H1 (cell line): ENCODE measurements around the gene YIPF6.

Experiments
- RAD21 ChIP-seq, 2 experiments: IDR thresholded peaks in 1 of 2; conservative IDR thresholded peaks in 1 of 2; 2 replicates each; pipeline ENCODE4 v1.6.1; 2011; ENCODE audit warnings: low read depth in 2 of 2, low read length in 2 of 2, improper control_type of control experiment in 1 of 2, inconsistent platforms in 1 of 2, mild to moderate bottlenecking in 1 of 2, moderate library complexity in 1 of 2
- TAF1 ChIP-seq: IDR thresholded peaks from 2 replicates; pipeline ENCODE4 v1.6.1; 2011; ENCODE audit warnings: mild to moderate bottlenecking, low read depth, low read length
- TBP ChIP-seq: IDR thresholded peaks from 2 replicates; pipeline ENCODE4 v1.6.1; 2011; ENCODE audit warnings: low read depth, low read length, improper control_type of control experiment
- YY1 ChIP-seq: IDR thresholded peaks from 2 replicates; pipeline ENCODE4 v1.6.1; 2011; ENCODE audit warnings: low read depth, mild to moderate bottlenecking, low read length
- TF ChIP-seq, protein P1 (sequence below), 3 experiments: IDR thresholded peaks; 1 replicate in 2 of 3; 2 replicates in 1 of 3; pipeline versions ENCODE4 v1.5.1 to v1.6.1; 2011; ENCODE audit warnings: low read length in 3 of 3, mild to moderate bottlenecking in 3 of 3, inconsistent platforms in 2 of 3, low read depth in 1 of 3, moderate library complexity in 1 of 3; ENCODE audit not compliant: insufficient read depth in 1 of 3; ENCODE audit errors: control extremely low read depth in 1 of 3

DNA sequence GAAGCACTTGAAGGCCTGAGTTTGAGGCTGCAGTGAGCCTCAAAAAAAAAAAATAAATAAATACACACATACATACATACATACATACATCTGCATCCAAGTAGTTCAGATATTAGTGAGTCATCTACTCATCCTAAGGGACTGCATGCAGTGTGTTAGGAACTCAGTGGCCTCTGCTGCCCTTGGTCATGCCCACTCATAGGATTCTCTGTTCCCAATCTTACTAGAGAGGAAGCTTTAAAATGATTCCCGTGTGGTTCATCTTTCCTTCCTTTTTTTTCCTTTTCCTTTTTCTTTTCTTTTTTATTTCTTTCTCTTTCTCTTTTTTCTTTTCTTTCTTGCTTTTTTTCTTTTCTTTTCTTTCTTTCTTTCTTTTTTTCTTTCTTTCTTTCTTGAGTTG, 10.9 kb upstream of the YIPF6 start:
- TF ChIP-seq TAF1 (no peak), YY1 (no peak), RAD21 (IDR thresholded peaks at IDR 0.05 in 1 of 2, conservative IDR thresholded peaks at IDR 0.05 in 1 of 2; ENCODE audit: low read depth in 2 of 2, low read length in 2 of 2) (no peak), TBP (no peak)
- TF ChIP-seq, protein P1, sequence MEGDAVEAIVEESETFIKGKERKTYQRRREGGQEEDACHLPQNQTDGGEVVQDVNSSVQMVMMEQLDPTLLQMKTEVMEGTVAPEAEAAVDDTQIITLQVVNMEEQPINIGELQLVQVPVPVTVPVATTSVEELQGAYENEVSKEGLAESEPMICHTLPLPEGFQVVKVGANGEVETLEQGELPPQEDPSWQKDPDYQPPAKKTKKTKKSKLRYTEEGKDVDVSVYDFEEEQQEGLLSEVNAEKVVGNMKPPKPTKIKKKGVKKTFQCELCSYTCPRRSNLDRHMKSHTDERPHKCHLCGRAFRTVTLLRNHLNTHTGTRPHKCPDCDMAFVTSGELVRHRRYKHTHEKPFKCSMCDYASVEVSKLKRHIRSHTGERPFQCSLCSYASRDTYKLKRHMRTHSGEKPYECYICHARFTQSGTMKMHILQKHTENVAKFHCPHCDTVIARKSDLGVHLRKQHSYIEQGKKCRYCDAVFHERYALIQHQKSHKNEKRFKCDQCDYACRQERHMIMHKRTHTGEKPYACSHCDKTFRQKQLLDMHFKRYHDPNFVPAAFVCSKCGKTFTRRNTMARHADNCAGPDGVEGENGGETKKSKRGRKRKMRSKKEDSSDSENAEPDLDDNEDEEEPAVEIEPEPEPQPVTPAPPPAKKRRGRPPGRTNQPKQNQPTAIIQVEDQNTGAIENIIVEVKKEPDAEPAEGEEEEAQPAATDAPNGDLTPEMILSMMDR (IDR thresholded peaks at IDR 0.05; ENCODE audit: control extremely low read depth in 1 of 3, insufficient read depth in 1 of 3, low read depth in 1 of 3, low read length in 3 of 3) = no peak
